Stimulated activated CD8-positive, alpha-beta memory T cell treated with anti-CD3 and anti-CD28 coated beads, Interleukin-7, amount 100 ng/mL, for 4 hours (primary cell): ENCODE results near the gene WNK2.
"Not testable (repeated sequence)": the region's sequence is repeated elsewhere in the genome, so short reads cannot be mapped to it uniquely, and the experiment has no call there.

Source experiments
- DNase-seq, 2 donors: peaks; one replicate each; pipeline ENCODE4 v3.0.0-alpha.2; 2020; ENCODE audit warnings: low read depth in 2 of 2

Gene WNK2

DNA sequence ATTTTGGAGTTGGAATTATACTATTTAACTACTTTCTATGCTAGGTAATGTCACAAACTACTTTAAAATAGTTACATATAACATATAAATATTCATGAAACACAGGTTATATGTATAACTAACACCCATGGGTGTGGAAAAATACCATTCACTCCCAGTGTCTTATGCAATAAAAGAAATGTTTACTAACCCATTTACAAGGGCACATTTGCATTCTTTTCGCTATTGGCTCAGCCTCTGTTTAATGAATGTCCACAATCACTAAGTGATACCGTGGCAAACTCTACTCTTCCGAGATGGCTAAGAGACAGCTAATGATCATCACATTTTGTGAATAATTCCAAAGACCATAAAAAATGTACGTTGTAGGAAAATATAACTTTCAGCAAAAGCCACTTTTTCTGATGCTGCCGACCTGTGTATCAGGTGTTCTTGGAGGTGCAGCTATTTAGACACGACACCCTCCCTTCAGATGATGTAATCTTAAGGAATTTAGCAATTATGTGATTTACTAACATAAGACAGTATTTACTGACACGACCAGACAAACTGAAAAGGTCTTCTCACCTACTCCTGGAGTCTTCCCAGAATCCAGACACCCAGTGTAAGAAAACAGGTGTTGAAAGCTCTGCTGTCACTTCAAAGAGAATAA lies 145.8 kb downstream of the WNK2 start:
- no peak for DNase-seq

DNA sequence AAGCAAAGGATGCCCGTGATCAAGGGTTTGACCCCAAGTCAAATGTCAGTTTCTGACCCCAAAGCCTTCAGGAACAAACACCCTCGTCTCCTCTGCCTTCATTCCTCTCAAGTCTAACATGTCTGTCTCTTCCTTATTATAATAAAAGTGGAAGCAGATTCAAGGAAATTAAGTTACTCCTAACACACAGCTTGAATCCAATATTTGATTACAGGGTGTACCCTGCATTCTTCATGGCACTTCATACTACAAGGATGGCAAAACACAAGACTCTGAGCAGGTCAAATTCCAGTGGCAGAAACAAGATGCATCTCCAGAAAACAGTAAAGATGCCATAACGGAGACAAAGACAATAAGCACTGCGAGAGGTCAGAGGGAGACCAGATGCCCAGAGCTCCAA lies 148.4 kb downstream of the WNK2 start:
- no peak for DNase-seq

DNA sequence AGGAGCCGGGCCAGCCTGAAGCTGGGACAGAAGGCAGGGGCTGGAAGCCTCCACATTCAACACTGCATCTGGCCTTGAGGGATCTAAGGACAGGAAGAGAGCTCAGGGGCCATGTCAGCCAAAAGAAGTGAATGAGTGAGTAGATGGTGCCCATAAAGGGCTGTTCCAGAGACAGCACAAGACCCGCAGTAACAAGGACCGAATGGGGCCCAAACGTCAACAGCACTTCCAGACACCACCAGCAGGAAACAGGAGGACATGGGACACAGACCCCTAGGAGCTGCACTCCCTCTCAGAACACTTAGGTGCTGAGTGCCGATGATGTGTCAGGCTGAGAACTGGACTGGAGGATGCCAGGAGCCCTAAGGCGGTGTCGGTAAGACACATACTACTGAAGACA lies 152.8 kb downstream of the WNK2 start:
- DNase-seq = no peak

DNA sequence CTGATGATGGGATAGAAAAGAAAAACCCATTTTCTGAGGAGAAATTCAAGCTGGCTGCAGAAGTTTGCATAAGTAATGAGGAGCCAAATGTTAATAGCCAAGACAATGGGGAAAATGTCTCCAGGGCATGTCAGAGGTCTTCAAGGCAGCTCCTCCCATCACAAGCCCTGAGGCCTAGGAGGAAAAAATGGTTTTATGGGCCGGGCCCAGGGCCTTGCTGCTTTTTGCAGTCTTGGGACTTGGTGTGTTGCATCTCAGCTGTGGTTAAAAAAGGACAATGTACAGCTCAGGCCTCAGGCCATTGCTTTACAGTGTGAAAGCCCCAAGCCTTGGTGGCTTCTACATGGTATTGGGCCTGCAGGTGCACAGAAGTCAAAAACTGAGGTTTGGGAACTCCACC lies 154.3 kb downstream of the WNK2 start:
- DNase-seq = not testable (repeated sequence)

GRCh38 chr9:93340091-93340490 lies 156.2 kb downstream of the WNK2 start:
- DNase-seq = no peak

- not testable (repeated sequence) for DNase-seq
These were observed 157.9 kb downstream of the WNK2 start for GRCh38 chr9:93341820-93342219.

DNA sequence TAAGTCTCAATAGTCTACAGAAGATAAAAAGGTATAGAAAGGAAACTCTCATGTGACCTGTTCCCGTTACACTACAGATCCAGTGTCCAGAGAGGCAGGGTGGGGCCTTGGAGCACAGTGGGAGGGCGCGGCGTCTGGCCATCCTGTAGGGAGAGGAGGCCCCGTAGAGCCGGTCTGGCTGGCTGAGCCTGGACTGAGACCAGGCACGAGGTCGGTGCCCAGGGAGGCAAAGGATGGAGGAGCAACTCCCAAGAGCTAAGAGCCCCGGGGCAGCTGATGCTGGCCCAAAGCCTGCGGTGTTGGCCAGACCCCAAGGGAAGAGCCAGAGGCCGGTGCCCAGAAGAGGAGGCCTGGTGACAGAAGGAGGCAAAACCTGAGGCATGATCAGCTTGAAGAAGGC lies 158.5 kb downstream of the WNK2 start:
- DNase-seq = not testable (repeated sequence)

DNA sequence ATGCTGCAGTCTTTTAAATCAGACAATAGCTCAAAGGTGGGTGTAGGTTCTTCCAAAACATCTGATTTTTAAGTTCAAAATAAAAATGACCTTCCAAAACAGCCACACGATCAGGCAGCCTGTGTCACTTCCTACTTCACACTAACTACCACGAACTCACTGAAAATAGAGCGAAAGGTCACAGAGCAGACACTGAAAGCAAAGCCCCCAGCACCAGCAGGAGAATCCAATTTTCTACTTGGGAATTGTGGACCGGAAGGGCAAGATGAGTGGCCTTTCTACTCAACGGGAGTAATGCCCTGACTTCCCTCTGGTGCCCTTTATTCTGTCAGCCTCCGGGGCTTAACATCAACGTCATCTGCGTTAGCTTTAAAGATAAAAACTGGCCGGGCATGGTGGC lies 159.7 kb downstream of the WNK2 start:
- DNase-seq = no peak

- no peak for DNase-seq
These were observed 161.8 kb downstream of the WNK2 start for GRCh38 chr9:93345643-93346230.

DNA sequence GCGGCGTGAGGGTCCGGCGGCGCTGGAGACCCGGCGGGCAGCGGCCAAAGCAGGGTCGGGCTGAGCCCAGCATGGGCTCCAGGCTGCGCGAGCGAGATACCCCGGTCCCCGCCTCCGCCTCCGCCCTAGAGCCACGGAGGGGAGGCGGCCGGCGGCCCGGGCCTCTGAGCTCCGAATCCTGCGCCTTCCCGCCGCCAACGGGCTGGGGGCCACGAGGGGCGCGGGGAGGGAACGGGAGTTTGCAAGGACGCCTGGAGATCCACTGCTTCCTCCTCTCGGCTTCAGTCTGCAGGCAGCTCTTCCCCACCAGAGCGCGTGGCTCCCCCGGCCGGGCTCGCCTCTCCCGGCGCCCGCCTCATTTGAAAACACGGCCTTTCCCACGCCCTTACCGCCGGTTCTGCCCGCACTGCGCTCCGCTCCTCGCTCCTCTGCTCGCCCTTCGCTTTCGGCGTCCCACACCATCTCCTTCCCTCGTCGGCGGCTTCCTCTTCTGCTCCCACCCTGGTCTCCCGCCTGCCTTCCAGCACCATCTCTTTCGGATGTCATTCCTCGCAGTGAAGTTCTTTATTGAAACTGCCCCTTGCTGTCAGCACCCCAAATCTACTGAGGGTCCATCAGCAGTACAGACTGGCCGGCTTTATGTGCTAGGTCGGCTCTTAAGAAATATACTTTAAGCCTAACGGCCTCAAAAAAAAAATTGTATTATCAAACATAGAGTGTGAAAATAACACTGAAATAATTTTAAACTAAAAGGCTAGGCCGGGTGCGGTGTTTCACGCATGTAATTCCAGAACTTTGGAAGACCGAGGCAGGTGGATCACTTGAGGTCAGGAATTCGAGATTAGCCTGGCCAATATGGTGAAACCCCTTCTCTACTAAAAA lies 162.5 kb downstream of the WNK2 start:
- DNase-seq = no peak

DNA sequence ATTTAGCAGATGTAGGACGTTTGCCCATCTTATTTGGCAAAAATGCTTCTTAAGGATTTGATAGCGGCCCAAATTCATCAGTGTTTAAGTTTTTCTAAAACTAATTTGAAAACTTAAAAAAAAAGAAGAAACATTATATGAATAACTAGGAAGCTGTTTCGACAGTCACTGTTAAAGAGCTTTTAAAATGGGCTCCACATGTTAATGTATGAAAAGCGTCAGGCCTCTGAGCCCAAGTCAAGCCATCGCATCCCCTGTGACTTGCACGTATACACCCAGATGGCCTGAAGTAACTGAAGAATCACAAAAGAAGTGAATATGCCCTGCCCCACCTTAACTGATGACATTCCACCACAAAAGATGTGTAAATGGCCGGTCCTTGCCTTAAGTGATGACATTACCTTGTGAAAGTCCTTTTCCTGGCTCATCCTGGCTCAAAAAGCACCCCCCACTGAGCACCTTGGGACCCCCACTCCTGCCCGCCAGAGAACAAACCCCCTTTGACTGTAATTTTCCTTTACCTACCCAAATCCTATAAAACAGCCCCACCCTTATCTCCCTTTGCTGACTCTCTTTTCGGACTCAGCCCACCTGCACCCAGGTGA lies 163.5 kb downstream of the WNK2 start:
- not testable (repeated sequence) for DNase-seq

DNA sequence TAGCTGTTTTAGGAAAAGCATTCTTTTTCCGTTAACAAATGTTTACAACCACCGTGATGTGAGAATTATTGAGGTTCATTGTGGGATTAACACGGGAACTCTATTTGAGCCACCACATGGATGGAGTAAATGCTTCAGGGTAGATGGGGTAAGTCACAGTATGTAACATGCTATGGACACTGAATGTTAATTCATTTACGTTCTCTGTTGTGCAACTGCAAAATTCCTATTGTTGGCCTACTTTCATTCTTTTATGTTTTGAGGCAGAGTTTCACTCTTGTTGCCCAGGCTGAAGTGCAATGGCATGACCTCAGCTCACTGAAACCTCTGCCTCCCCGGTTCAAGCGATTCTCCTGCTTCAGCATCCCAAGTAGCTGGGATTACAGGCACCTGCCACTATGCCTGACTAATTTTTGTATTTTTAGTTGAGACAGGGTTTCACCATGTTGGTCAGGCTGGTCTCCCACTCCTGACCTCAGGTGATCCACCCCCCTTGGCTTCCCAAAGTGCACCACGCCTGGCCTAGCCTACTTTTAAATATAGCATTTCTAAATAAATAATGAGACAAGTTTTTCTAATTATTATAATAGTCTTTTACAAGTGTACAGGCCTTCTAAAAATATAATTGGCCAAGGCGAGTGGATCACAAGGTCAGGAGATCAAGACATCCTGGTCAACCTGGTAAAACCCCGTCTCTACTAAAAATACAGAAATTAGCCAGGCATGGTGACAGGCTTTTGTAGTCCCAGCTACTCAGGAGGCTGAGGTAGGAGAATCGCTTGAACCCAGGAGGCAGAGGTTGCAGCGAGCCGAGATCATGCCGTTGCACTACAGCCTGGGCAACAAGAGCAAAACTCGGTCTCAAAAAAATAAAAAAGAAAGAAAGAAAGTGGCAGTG lies 169.7 kb downstream of the WNK2 start:
- DNase-seq = not testable (repeated sequence)

- no peak for DNase-seq
These were observed 170.5 kb downstream of the WNK2 start for GRCh38 chr9:93354451-93354850.

- no peak for DNase-seq
These were observed 171.9 kb downstream of the WNK2 start for GRCh38 chr9:93355827-93356226.

GRCh38 chr9:93357649-93358048 lies 173.7 kb downstream of the WNK2 start:
- no peak for DNase-seq

DNA sequence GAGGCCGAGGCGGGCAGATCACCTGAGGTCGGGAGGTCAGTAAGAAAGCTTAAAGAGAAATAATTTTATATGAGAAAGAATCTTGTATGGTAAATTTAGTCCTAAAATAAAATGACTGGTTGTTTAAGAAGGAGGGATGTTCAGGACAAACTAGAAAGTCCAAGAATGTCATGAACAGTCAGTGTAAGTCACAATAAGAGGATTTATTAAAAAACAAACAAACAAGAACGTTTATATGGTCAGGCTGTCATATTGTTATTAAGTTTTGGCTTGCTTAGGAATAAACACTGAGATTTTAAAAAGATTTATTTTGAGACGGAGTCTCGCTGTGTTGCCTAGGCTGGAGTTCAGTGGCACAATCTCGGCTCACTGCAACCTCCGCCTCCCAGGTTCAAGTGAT lies 176.0 kb downstream of the WNK2 start:
- not testable (repeated sequence) for DNase-seq

- DNase-seq = no peak
These were observed 178.1 kb downstream of the WNK2 start for GRCh38 chr9:93361995-93362394.

GRCh38 chr9:93364734-93365426 lies 180.9 kb downstream of the WNK2 start:
- no peak for DNase-seq

- no peak for DNase-seq
These were observed 181.6 kb downstream of the WNK2 start for GRCh38 chr9:93365427-93366118.

GRCh38 chr9:93366119-93366447 lies 182.1 kb downstream of the WNK2 start:
- no peak for DNase-seq
